Measurements from ENCODE around the gene EFHD2. TPM values are rescaled to one million over a fixed set of nuclear protein-coding genes. Genes with fewer than 3 reads are reported as not detected.
A peak's percentile ranks its signal among the peaks of the same experiment; 100 is the strongest.
"Not testable (repeated sequence)": the region's sequence is repeated elsewhere in the genome, so short reads cannot be mapped to it uniquely, and the experiment has no call there.

Gene EFHD2
- total RNA-seq, 2 donors from 2014 or later, result 36.7 to 47.6 TPM

- H3K27me3 ChIP-seq (ENCODE audit: control insufficient read depth, insufficient read depth, low read length, poor library complexity, severe bottlenecking), result peaks cover 32% of the 10 kb centered on the region
- H3K27ac Mint-ChIP-seq, result no peak overlapping the region
- no peak overlapping the region for H3K4me3 ChIP-seq (ENCODE audit: low read length)
- no peaks in the 10 kb centered on the region for H3K36me3 ChIP-seq (ENCODE audit: control insufficient read depth, insufficient read depth, low read length)
- peaks cover 59% of the 10 kb centered on the region for H3K27me3 Mint-ChIP-seq (ENCODE audit: insufficient read depth)
- no peak overlapping the region for H3K27ac ChIP-seq (ENCODE audit: low read depth, low read length)
- DNase-seq, result no peak
- peaks cover 18% of the 10 kb centered on the region for H3K4me1 Mint-ChIP-seq
- H3K4me3 Mint-ChIP-seq, result no peak overlapping the region
- no peak for TF ChIP-seq CTCF (conservative IDR thresholded peaks at IDR 0.05)
- H3K4me1 ChIP-seq (ENCODE audit: control insufficient read depth, insufficient read depth, low read length), result peaks cover 2% of the 10 kb centered on the region
- no peaks in the 10 kb centered on the region for H3K9me3 Mint-ChIP-seq
- H3K36me3 Mint-ChIP-seq (ENCODE audit: low read depth), result no peaks in the 10 kb centered on the region
- H3K9me3 ChIP-seq (ENCODE audit: control insufficient read depth, low read length), result no peaks in the 10 kb centered on the region
- 72 to 73% methylated on average over 8 to 12 of the region's 15 CpGs for WGBS, 2 experiments (ENCODE audit: insufficient coverage in 1 of 2, insufficient read length in 1 of 2)
- no peak overlapping the region for H3K9ac ChIP-seq (ENCODE audit: extremely low read depth, low read length, poor library complexity, severe bottlenecking)
Measured at GRCh38 chr1:15388201-15388880, 21.3 kb upstream of the EFHD2 start.

GRCh38 chr1:15389828-15390227 lies 19.9 kb upstream of the EFHD2 start:
- Mint-ChIP-seq H3K27me3 (ENCODE audit: insufficient read depth) (peaks cover 44% of the 10 kb centered on the region), H3K4me1 (peaks cover 17% of the 10 kb centered on the region)
- not testable (repeated sequence) for H3K9me3 Mint-ChIP-seq; H3K27ac Mint-ChIP-seq; H3K4me1 ChIP-seq (ENCODE audit: control insufficient read depth, insufficient read depth, low read length); H3K4me3 ChIP-seq (ENCODE audit: low read length); H3K9ac ChIP-seq (ENCODE audit: extremely low read depth, low read length, poor library complexity, severe bottlenecking); H3K9me3 ChIP-seq (ENCODE audit: control insufficient read depth, low read length); DNase-seq; H3K27ac ChIP-seq (ENCODE audit: low read depth, low read length); H3K4me3 Mint-ChIP-seq; H3K36me3 ChIP-seq (ENCODE audit: control insufficient read depth, insufficient read depth, low read length); H3K36me3 Mint-ChIP-seq (ENCODE audit: low read depth)
- WGBS, 2 experiments (ENCODE audit: insufficient coverage in 1 of 2, insufficient read length in 1 of 2), result 91 to 94% methylated on average over 7 to 8 of the region's 8 CpGs
- peaks cover 17% of the 10 kb centered on the region for H3K27me3 ChIP-seq (ENCODE audit: control insufficient read depth, insufficient read depth, low read length, poor library complexity, severe bottlenecking)

- peaks cover 9% of the 10 kb centered on the region for H3K27me3 ChIP-seq (ENCODE audit: control insufficient read depth, insufficient read depth, low read length, poor library complexity, severe bottlenecking)
- peaks cover 2% of the 10 kb centered on the region for H3K4me1 ChIP-seq (ENCODE audit: control insufficient read depth, insufficient read depth, low read length)
- no peaks in the 10 kb centered on the region for H3K36me3 ChIP-seq (ENCODE audit: control insufficient read depth, insufficient read depth, low read length)
- H3K27me3 Mint-ChIP-seq (ENCODE audit: insufficient read depth), result peaks cover 36% of the 10 kb centered on the region
- peak; percentile 64 for DNase-seq
- H3K27ac Mint-ChIP-seq, result no peak overlapping the region
- H3K9me3 ChIP-seq (ENCODE audit: control insufficient read depth, low read length), result no peaks in the 10 kb centered on the region
- H3K4me3 ChIP-seq (ENCODE audit: low read length), result no peak overlapping the region
- no peak overlapping the region for H3K4me3 Mint-ChIP-seq
- no peak overlapping the region for H3K9ac ChIP-seq (ENCODE audit: extremely low read depth, low read length, poor library complexity, severe bottlenecking)
- H3K9me3 Mint-ChIP-seq, result no peaks in the 10 kb centered on the region
- 91 to 92% methylated on average over 8 of the region's 8 CpGs for WGBS, 2 experiments (ENCODE audit: insufficient coverage in 1 of 2, insufficient read length in 1 of 2)
- peak; percentile 53 for TF ChIP-seq CTCF (conservative IDR thresholded peaks at IDR 0.05)
- no peak overlapping the region for H3K27ac ChIP-seq (ENCODE audit: low read depth, low read length)
- no peaks in the 10 kb centered on the region for H3K36me3 Mint-ChIP-seq (ENCODE audit: low read depth)
- peaks cover 15% of the 10 kb centered on the region for H3K4me1 Mint-ChIP-seq
Measured at GRCh38 chr1:15390667-15391066, 19.0 kb upstream of the EFHD2 start.

- H3K27ac Mint-ChIP-seq, result no peak overlapping the region
- no peaks in the 10 kb centered on the region for H3K36me3 Mint-ChIP-seq (ENCODE audit: low read depth)
- Histone ChIP-seq H3K36me3 (ENCODE audit: control insufficient read depth, insufficient read depth, low read length) (no peaks in the 10 kb centered on the region), H3K9me3 (ENCODE audit: control insufficient read depth, low read length) (no peaks in the 10 kb centered on the region), H3K27ac (ENCODE audit: low read depth, low read length) (no peak overlapping the region), H3K4me1 (ENCODE audit: control insufficient read depth, insufficient read depth, low read length) (peaks cover 2% of the 10 kb centered on the region), H3K9ac (ENCODE audit: extremely low read depth, low read length, poor library complexity, severe bottlenecking) (no peak overlapping the region), H3K27me3 (ENCODE audit: control insufficient read depth, insufficient read depth, low read length, poor library complexity, severe bottlenecking) (peaks cover 2% of the 10 kb centered on the region), H3K4me3 (ENCODE audit: low read length) (no peak overlapping the region)
- 85 to 94% methylated on average over 4 of the region's 4 CpGs for WGBS, 2 experiments (ENCODE audit: insufficient coverage in 1 of 2, insufficient read length in 1 of 2)
- no peak for DNase-seq
- no peaks in the 10 kb centered on the region for H3K9me3 Mint-ChIP-seq
- H3K4me3 Mint-ChIP-seq, result no peak overlapping the region
- H3K4me1 Mint-ChIP-seq, result peaks cover 15% of the 10 kb centered on the region
- H3K27me3 Mint-ChIP-seq (ENCODE audit: insufficient read depth), result peaks cover 29% of the 10 kb centered on the region
- TF ChIP-seq CTCF (conservative IDR thresholded peaks at IDR 0.05), result no peak
Measured at GRCh38 chr1:15391366-15391765, 18.3 kb upstream of the EFHD2 start.
